NCI-H2171 (cell line): Measurements from ENCODE around the gene TNFSF11.

Source experiments
- DNase-seq: peaks from one replicate; lab custom pipeline; 2025; lab: John Stamatoyannopoulos, UW

TNFSF11 gene

DNA sequence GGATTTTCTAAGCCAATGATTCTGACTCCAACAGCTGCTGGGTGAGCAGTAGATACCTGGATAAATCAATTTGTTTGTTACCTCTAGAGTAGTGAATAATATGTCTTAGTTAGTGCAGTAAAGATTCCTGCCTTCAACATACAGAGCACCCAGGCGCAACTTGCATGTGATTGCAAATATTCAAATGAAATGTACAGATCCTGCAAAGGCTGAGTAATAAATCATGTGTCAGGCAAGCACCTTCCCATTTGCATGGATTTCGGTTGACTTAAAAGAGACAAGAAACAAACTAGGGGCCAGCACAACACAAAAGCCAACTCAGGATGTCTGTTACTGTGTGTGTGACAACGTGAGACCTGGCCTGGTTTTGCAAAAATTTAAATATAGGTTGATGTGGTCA is 79.7 kb downstream of the TNFSF11 start:
- DNase-seq, result no peak

DNA sequence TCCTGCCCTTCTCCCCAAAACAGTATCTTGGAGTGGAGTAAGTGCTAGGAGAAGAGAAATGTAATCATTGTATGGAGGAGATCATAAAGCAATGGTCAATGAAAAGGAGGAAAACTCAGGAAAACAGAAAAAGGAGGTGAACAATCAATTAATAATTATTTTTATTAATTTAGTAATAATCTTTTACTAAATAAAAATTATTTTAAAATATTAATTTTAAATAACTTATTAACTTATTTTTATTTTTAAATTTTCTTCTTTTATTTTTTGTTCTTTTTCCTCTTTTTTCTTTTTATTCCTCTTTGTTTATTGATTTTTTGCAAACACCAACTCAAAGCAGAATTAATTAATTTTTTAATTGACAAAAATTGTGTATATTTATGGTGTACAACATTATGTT is 80.3 kb downstream of the TNFSF11 start:
- no peak for DNase-seq

DNA sequence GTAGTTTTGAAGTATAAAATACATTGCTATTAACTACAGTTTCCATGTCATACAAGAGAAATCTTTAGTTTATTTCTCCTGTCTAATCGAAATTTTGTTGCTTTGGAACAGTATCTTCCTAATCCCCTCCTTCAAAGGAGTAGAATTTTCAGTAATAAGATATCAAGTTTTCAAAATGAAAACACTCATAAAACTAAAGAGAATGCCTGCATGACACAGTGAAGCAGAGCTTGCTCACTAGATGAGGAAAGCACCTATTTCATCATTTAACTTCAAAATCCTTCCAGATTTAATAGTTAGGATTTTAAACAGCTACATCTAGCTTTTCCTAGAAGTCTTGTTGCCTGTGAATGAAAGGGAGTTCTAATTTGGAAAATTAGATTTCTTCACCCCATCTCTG is 80.8 kb downstream of the TNFSF11 start:
- no peak for DNase-seq

DNA sequence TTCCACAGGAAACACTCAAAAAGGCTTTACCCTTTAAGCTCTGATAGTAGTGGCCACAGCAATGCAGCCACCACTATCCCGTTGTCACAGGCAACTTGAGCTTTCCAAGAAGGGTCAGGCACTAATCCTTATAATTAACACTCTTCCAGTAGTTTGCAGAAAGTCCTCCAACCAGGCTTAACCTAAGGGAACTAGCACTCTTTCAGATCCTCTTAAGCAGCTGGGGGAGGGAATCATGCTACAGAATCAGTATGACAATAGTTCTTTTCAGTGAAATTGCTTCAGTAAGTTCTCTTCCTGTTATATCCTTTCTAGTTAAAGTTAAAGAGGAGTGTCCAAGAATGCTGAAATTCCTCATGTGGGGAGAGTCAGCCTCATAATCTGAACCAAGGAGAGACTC is 82.2 kb downstream of the TNFSF11 start:
- no peak for DNase-seq

DNA sequence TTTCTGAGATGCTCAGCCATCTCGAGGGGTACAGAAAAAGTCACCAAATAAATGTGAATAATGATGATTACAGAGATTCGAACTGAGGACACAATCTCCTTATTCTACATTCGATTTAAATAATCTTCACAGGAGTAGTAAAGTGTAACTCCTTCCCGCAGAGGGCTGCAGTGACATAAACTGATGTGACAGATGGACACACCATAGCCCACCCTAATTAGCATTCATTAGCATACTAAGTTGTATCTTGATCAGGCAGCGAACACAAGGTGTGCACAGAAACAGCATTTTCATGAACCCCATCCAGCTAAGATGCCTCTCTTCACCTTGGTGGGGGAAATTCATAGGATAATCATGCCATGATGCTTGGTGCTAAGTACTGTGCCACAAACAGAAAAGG is 83.0 kb downstream of the TNFSF11 start:
- no peak for DNase-seq
